Activated CD8-positive, alpha-beta T cell treated with anti-CD3 and anti-CD28 coated beads, Interleukin-2, amount 10 ng/mL, durations not matched to agents 7 days and 5 days (primary cell): ENCODE measurements around the gene H2AZ2. TPM values are rescaled to one million over a fixed set of nuclear protein-coding genes. Genes with fewer than 3 reads are reported as not detected.
"Not testable (repeated sequence)": the region's sequence is repeated elsewhere in the genome, so short reads cannot be mapped to it uniquely, and the experiment has no call there.

Experiments
- ATAC-seq: fragments of 150-1000 bp; cut with Tn5 transposase; one replicate; pipeline ENCODE4 v1.10.0; 2021; ENCODE audit warnings: moderate library complexity
- CTCF ChIA-PET: fragments of 350-600 bp; sonication (Branson Sonifier 250); formaldehyde crosslinking; loops from one replicate; lab custom pipeline; 2021; ENCODE audit warnings: antibody characterized with exemption; lab: Charles Lee
- POLR2A ChIA-PET: fragments of 350-600 bp; sonication (Branson Sonifier 250); formaldehyde crosslinking; loops from one replicate; lab custom pipeline; 2021; ENCODE audit warnings: antibody characterized with exemption; lab: Charles Lee
- DNase-seq: peaks from one replicate; pipeline ENCODE4 v3.0.0-alpha.2; 2020
- H3K27ac Mint-ChIP-seq: one replicate; pipeline ENCODE4 v1.8.0; 2021; ENCODE audit warnings: mild to moderate bottlenecking, mixed read lengths
- H3K27me3 Mint-ChIP-seq: one replicate; pipeline ENCODE4 v1.8.0; 2021; ENCODE audit warnings: low read depth, mixed read lengths
- H3K36me3 Mint-ChIP-seq: one replicate; pipeline ENCODE4 v1.8.0; 2021; ENCODE audit warnings: low read depth, mixed read lengths
- H3K4me1 Mint-ChIP-seq: one replicate; pipeline ENCODE4 v1.8.0; 2021; ENCODE audit warnings: low read depth, mixed read lengths
- H3K4me3 Mint-ChIP-seq: one replicate; pipeline ENCODE4 v1.8.0; 2021; ENCODE audit warnings: mild to moderate bottlenecking, mixed read lengths
- H3K9me3 Mint-ChIP-seq: one replicate; pipeline ENCODE4 v1.8.0; 2022; ENCODE audit warnings: mixed read lengths; ENCODE audit not compliant: insufficient read depth
- total RNA-seq, 2 experiments: library from RNA; stranded (reverse); gene quantifications; one replicate each; pipeline ENCODE4 v1.2.3, GENCODE V29; 2021

The H2AZ2 gene
- total RNA-seq, 2 experiments from 2014 or later: 435 to 439 TPM

DNA sequence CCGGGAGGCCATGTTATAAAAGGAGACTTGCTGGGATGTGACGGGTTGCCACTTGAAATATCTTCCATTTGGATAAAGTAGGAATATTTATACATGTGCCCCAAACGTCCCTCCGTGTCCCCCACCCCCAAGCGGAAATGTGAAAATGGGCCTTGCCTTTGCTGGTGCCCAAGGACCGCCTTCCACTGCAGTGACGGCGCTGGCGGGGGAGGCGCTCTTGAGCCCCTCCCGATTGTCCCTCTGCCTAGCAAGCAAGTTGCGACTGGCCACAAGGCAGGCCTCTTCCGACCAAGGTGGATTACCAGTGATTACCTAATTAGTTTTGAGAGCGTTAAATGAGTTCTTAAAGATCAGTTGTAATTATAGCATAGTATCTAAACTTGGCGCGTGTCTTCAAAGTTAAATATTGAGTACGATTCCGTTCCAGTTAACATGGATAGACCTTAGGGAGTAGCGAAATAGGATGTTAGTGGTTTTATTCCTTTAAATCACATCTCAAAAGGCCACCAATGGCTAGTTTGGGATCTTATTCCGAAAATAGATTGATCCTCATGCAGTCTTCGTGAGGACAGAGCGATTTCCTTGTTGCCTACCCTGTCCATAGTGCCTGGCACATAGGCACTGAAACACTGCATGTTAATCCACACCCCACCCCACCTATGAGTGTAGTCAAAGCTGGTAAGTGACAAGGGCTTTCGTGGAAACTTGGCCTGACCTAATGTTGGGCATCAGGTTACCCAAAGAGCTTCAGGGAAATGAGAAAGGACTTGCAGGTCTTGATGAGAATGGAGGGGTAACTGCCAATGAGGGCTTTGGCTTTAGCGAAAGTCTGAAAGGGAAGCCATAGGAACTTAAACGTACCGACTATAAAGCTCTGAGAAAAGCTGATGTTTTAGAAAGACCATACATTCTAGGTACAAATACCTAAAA, 50.3 kb downstream of the H2AZ2 start:
- H3K4me3 Mint-ChIP-seq: peak overlapping the region; percentile 94
- H3K27ac Mint-ChIP-seq: peak overlapping the region; percentile 98
- ChIA-PET CTCF (interaction anchor here (0.8 to 3.1 kb wide), 13 partner anchors 26 to 263 kb away, joined by 3 to 26 read pairs (median 3); partner anchors contain the start of genes H2AZ2 and TMED4), POLR2A (interaction anchor here (0.6 to 3.1 kb wide), 21 partner anchors 11 to 224 kb away, joined by 3 to 43 read pairs (median 5); partner anchors contain the start of genes DDX56, H2AZ2, OGDH and PURB)
- peaks cover 36% of the 10 kb centered on the region for H3K4me1 Mint-ChIP-seq
- ATAC-seq (peak; percentile 54), DNase-seq (peak; percentile 91)
- H3K27me3 Mint-ChIP-seq: no peaks in the 10 kb centered on the region
- peaks cover 53% of the 10 kb centered on the region for H3K36me3 Mint-ChIP-seq
- H3K9me3 Mint-ChIP-seq: no peaks in the 10 kb centered on the region

DNA sequence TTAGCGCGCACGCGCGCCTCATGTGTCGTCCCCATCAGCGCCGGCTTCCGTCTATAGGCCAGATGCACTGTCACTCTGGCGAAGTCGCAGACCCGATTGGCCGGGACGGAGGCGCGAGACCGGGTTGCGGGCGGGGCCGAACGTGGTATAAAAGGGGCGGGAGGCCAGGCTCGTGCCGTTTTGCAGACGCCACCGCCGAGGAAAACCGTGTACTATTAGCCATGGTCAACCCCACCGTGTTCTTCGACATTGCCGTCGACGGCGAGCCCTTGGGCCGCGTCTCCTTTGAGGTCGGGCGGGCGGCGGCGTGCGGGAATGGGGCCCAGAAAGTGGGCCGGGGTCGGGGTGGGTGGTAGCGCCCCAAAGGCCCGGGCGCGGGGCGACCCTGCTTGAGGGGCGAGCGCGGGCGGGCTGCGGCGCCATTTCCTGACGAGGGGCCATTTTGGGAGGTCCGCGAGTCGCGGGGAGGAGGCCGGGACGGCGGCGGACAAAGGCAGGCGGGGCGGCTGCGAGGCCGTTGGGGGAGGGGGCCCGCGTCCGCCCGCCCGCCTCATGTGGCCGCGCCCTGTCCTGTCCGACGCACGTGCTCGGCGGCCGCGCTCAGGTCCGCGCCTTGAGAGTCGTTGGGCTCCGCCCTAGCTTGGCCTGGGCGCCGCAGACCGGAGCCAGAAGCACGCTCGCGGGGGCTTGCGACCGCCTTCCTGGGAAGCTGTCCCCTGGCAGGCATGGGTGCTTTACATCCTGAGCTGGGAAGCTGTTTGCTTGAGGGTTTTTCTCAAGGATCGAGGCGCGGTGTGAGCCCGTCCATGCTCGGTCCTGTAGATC, 51.2 kb downstream of the H2AZ2 start, which contains the start of gene PPIA:
Gene PPIA (plus strand): TSS at position 178 of the 825 bp plus-strand sequence. CDS start 44 bp downstream, at position 222.
- ChIA-PET POLR2A (interaction anchor here (0.6 to 3.1 kb wide), 14 partner anchors 10 to 214 kb away, joined by 3 to 43 read pairs (median 5); partner anchors contain the start of genes H2AZ2, OGDH, PURB and TMED4), CTCF (interaction anchor here (0.9 to 3.1 kb wide), 2 partner anchors 52 to 124 kb away, joined by 3 to 26 read pairs; partner anchors contain the start of gene H2AZ2)
- H3K27me3 Mint-ChIP-seq: no peaks in the 10 kb centered on the region
- H3K9me3 Mint-ChIP-seq: no peaks in the 10 kb centered on the region
- H3K36me3 Mint-ChIP-seq: peaks cover 44% of the 10 kb centered on the region
- DNase-seq: peak; percentile 99
- peak; percentile 91 for ATAC-seq
- H3K4me1 Mint-ChIP-seq: peaks cover 34% of the 10 kb centered on the region
- peak within 1 kb of the TSS; percentile 94 for H3K4me3 Mint-ChIP-seq
- H3K27ac Mint-ChIP-seq: peak within 1 kb of the TSS; percentile 98

DNA sequence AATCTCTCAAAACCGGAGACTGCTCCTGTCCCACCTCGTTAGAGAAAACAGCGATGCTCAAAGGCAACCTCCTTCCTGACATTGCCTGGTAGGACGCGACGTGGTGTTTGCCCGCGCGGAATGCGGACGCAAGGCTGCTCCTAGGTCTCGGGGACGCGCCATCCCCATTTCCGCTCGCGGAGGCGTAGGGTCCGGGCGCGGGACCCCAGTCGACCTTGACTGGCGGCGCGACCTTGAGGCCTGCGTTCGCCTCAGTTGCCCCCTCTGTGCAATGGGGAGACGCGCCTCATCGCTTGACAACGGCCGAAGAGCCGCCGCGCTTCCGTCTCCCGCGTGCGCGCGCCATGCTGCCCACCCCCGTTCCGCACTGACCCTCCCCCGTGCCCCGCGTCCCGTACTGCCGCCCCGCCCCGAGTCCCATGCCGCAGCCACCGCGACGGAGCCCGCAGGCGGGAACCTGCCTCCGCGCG, 51.8 kb downstream of the H2AZ2 start:
- no peak for ATAC-seq
- Mint-ChIP-seq H3K4me3 (peak overlapping the region; percentile 94), H3K36me3 (peaks cover 38% of the 10 kb centered on the region), H3K9me3 (no peaks in the 10 kb centered on the region), H3K4me1 (peaks cover 28% of the 10 kb centered on the region), H3K27ac (peak overlapping the region; percentile 98), H3K27me3 (no peaks in the 10 kb centered on the region)
- CTCF ChIA-PET: no interaction called here
- no peak for DNase-seq
- POLR2A ChIA-PET: interaction anchor here (0.7 to 1.5 kb wide), 5 partner anchors 42 to 52 kb away, joined by 3 to 7 read pairs (median 4); partner anchors contain the start of gene H2AZ2

DNA sequence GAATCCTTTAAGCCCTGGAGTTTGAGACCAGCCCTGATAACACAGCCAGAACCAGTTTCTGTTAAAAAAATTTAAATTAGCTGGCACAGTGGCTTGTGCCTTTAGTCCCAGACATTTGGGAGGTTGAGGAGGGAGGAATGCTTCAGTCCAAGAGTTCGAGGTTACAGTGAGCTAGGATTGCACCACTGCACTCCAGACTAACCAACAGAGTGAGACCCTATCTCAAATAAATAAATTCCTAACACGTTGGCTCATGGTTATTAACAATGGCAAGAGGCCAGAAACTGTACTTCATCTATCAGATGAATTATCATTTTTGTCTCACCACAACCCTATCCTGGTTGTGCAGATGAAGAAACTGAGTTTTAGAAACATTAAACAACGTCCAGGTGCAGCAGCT, 53.6 kb downstream of the H2AZ2 start:
- ChIA-PET CTCF (no interaction called here), POLR2A (no interaction called here)
- no peak for DNase-seq
- Mint-ChIP-seq H3K36me3 (peaks cover 21% of the 10 kb centered on the region), H3K27me3 (no peaks in the 10 kb centered on the region), H3K9me3 (no peaks in the 10 kb centered on the region), H3K4me1 (peaks cover 15% of the 10 kb centered on the region), H3K4me3 (peak overlapping the region; percentile 8), H3K27ac (no peak overlapping the region)
- ATAC-seq: no peak

DNA sequence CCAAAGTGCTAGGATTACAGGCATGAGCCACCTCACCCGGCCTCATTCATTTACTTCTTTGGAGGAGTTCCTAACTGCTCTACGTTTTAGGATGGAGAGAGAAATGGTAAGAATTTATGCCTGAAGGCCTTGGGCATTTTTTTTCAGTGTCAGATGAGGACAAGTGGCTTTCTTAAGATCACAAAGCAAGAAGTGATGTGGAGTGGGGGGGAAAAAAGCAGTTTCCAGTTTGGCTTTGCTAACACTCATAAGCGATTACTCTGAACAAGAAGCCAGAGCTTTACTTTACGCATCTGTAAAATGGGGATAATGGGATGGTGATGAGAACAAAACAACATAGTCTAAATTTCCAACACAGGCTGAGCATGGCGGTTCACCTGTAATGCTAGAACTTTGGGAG, 54.0 kb downstream of the H2AZ2 start:
- ATAC-seq (no peak), DNase-seq (no peak)
- Mint-ChIP-seq H3K9me3 (no peaks in the 10 kb centered on the region), H3K36me3 (peaks cover 19% of the 10 kb centered on the region), H3K4me1 (peaks cover 12% of the 10 kb centered on the region), H3K27ac (peak overlapping the region; percentile 9), H3K4me3 (no peak overlapping the region), H3K27me3 (no peaks in the 10 kb centered on the region)
- ChIA-PET POLR2A (no interaction called here), CTCF (no interaction called here)

DNA sequence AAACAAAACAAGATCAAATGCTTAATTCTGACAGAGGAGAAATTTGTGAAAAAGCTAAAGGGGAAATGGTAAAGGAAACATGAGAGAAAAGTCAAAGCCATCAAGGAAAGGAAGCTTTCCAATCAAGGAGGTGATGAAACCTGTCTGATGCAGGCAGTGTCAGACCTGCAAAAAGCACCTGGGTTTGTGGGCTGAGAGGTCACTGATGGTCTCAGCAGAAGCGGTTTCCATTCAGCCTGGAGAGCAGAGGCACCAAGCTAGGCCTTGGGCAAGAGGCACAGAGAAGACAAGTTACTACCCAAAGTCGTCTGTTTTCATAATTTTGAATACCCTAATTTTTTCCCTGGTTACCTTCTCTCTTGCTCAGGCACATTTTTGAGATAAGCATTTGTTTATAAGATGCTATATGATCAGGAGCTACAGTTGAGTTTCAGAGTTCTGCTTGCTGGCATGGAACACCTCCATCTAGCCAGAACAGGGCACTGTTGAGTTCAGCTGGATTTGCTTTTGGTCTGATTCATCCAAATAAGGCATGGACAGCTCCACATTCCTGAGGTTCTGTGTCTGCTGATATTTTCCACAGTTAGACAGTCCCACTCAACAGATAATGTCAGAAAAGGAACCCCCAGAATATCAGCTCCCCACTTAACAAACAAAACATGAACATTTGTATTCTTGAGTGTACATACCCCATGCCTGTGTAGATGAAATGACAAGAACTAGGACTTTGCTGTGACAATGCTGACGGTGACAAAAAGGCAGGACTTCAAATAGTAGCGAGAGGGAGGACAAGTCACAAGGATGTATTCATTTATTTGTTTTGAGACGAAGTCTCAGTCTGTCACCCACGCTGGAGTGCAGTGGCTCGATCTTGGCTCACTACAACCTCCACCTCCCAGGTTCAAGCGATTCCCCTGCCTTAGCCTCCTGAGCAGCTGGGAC, 56.3 kb downstream of the H2AZ2 start:
- ChIA-PET CTCF (interaction anchor here (0.7 to 1.2 kb wide), 3 partner anchors 19 to 89 kb away, joined by 3 read pairs; no protein-coding TSS in a partner anchor), POLR2A (no interaction called here)
- Mint-ChIP-seq H3K9me3 (no peaks in the 10 kb centered on the region), H3K4me1 (peaks cover 8% of the 10 kb centered on the region), H3K36me3 (no peaks in the 10 kb centered on the region), H3K4me3 (no peak overlapping the region), H3K27ac (no peak overlapping the region), H3K27me3 (no peaks in the 10 kb centered on the region)
- no peak for ATAC-seq
- no peak for DNase-seq

DNA sequence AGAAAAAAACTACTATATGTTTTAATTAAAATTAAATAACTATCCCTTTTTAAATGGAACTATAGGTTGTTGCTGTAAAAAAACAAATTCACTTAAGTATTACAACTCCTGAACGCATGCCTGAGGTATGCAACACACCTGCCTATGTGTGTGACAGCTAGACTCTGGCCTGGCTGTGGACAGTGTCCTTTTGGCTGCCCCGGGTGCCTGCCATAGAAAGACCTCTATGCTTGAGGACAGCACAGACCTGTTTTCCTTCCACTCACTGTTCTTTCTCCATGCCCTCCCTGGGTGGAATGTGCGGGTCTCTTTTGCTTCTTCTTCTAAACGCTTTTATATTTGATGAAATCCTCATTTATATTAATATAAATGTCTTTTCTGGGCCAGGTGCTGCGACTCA, 57.9 kb downstream of the H2AZ2 start:
- ChIA-PET CTCF (no interaction called here), POLR2A (no interaction called here)
- no peaks in the 10 kb centered on the region for H3K36me3 Mint-ChIP-seq

DNA sequence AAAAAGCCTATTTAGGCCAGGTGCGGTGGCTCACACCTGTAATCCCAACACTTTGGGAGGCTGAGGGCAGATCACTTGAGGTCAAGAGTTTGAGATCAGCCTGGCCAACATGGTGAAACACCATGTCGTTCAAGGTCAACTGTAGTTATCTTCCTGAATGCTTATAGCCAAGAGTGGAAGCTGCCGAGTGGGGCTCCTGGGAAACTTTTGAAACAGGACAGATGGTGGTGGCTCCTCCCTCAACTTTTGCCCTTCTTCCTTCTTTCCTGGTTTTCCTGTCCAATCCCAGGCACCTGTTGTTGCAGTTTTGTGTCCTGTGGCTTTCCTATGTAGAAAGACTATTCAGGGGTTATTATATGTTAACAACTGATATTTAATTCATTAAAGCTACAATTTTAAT, 60.1 kb downstream of the H2AZ2 start:
- CTCF ChIA-PET: no interaction called here
- peaks cover 3% of the 10 kb centered on the region for H3K36me3 Mint-ChIP-seq
- POLR2A ChIA-PET: no interaction called here
- no peaks in the 10 kb centered on the region for H3K4me1 Mint-ChIP-seq
- ATAC-seq: no peak
- DNase-seq: no peak
- H3K27me3 Mint-ChIP-seq: no peaks in the 10 kb centered on the region
- H3K27ac Mint-ChIP-seq: no peak overlapping the region
- peaks cover 4% of the 10 kb centered on the region for H3K9me3 Mint-ChIP-seq
- H3K4me3 Mint-ChIP-seq: no peak overlapping the region

More for the DNA sequence above, 57.9 kb downstream of the H2AZ2 start:
- Mint-ChIP-seq H3K27me3 (no peaks in the 10 kb centered on the region), H3K27ac (no peak overlapping the region), H3K4me1 (no peaks in the 10 kb centered on the region), H3K9me3 (no peaks in the 10 kb centered on the region), H3K4me3 (no peak overlapping the region)
- DNase-seq (no peak), ATAC-seq (no peak)

DNA sequence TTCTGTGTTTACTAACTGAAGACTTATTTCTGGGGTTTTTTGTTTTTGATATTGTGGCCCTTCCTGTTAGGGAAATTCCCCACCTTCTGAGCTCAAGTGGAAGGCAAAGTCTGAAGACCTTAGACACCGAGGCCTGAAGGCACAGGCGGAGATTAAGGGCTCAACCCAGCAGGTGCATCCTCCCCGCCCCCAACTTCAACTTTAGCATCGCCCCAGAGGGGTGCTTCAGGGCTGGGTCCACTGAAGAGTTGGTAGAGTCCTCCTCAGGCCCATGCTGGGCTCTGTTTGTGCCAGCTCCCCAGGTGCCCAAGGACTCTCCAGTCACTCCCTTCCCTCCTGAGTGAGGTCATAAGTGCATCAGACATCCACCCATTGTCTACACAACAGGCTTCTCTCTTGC, 60.8 kb downstream of the H2AZ2 start:
- no peak overlapping the region for H3K4me3 Mint-ChIP-seq
- ChIA-PET POLR2A (interaction anchor here (0.6 to 1.3 kb wide), 3 partner anchors 10 to 573 kb away, joined by 3 to 4 read pairs (median 3); partner anchors contain the start of gene PPIA), CTCF (no interaction called here)
- H3K36me3 Mint-ChIP-seq: peaks cover 3% of the 10 kb centered on the region
- H3K4me1 Mint-ChIP-seq: no peaks in the 10 kb centered on the region
- H3K27me3 Mint-ChIP-seq: no peaks in the 10 kb centered on the region
- DNase-seq: no peak
- peaks cover 9% of the 10 kb centered on the region for H3K9me3 Mint-ChIP-seq
- ATAC-seq: no peak
- no peak overlapping the region for H3K27ac Mint-ChIP-seq

DNA sequence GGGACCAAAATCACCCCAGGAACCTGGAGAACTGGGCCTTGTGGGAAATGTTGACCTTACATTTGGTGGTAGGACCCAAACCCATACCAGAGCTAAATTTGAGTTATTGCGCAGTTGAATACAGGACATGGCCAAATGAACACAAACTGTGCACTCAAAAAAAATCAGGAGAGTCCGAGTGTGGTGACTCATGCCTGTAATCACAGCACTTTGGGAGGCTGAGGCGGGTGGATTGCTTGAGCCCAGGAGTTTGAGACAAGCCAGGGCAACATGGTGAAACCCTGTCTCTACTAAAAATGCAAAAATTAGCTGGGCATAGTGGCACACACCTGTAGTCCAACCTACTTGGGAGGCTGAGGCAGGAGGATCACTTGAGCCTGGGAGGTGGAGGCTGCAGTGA, 62.7 kb downstream of the H2AZ2 start:
- H3K36me3 Mint-ChIP-seq, CTCF ChIA-PET, H3K27ac Mint-ChIP-seq, H3K9me3 Mint-ChIP-seq, POLR2A ChIA-PET, H3K4me3 Mint-ChIP-seq, H3K4me1 Mint-ChIP-seq, DNase-seq, H3K27me3 Mint-ChIP-seq, ATAC-seq: not testable (repeated sequence)
